Brain microvascular endothelial cell (primary cell): ENCODE results near the gene MMP1.

Experiments
- DNase-seq: peaks from one replicate; pipeline ENCODE4 v3.0.0-alpha.2; 2020
- H3K27ac ChIP-seq: fragments of 250-450 bp; sonication (Bioruptor Pico); 2 replicates; pipeline ENCODE4 v1.5.1; 2020; ENCODE audit warnings: mild to moderate bottlenecking, moderate library complexity
- H3K27me3 ChIP-seq: fragments of 250-450 bp; sonication (Bioruptor Pico); replicated peaks from 2 replicates; pipeline ENCODE4 v1.5.1; 2020; ENCODE audit warnings: mild to moderate bottlenecking
- H3K36me3 ChIP-seq: fragments of 250-450 bp; sonication (Bioruptor Pico); replicated peaks from 2 replicates; pipeline ENCODE4 v1.5.1; 2020; ENCODE audit warnings: mild to moderate bottlenecking
- H3K4me3 ChIP-seq: 2 replicates; pipeline ENCODE4 v1.5.1; 2011; ENCODE audit warnings: low read depth, mild to moderate bottlenecking, control low read depth, low read length, moderate library complexity
- in situ Hi-C: cut with HindIII; loops from 2 replicates; pipeline ENCODE4 v1.10.0; 2017; ENCODE audit warnings: low sequenced_read_pairs, low pct_ligation_motif_present
- TF ChIP-seq, protein P1 (sequence below): IDR thresholded peaks from 2 replicates; pipeline ENCODE4 v1.5.1; 2011; ENCODE audit warnings: low read depth, mild to moderate bottlenecking, moderate library complexity, low read length, control low read depth, inconsistent platforms; ENCODE audit errors: missing control alignments

Gene MMP1

DNA sequence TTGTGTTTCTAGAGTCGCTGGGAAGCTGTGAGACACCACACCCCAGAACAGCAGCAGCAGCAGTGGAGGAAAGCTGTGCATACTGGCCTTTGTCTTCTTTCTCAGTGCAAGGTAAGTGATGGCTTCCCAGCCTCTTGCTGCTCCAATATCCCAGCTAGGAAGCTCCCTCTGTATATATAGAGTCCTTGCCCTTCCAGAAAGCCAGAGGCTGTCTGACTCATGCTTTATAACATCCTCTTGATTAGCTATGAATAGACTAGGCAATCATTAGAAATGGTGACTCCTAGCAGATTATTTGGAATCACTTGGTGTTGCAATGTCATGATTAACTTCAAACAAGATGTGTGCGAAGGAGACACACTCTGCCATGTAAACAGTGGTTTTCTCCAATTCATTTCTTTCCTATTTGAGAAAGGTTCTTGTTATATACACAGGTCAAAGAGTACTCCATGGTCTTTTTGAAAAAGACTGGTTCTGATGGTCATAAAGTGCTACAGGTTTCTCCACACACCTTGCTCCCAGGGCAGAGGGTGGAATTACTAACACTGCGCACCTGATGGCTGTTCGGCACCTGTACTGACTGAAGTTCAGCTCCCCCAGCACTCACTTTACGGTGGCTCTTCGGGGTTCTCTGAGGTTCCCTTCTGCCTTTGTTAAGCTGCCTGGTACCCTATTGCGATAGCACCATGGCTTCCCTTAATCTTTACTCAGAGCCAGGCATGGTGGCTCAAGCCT, at the start of gene MMP1:
TSS of gene MMP1 (minus strand) at position 149 of the 735 bp plus-strand sequence. CDS start at position 81, 68 bp downstream.
- Histone ChIP-seq H3K4me3 (peak within 1 kb of the TSS; percentile 9), H3K27me3 (no peaks in the 10 kb centered on the region), H3K36me3 (no peaks in the 10 kb centered on the region), H3K27ac (peak within 1 kb of the TSS; percentile 22)
- peak; percentile 40 for DNase-seq
- TF ChIP-seq, protein P1, sequence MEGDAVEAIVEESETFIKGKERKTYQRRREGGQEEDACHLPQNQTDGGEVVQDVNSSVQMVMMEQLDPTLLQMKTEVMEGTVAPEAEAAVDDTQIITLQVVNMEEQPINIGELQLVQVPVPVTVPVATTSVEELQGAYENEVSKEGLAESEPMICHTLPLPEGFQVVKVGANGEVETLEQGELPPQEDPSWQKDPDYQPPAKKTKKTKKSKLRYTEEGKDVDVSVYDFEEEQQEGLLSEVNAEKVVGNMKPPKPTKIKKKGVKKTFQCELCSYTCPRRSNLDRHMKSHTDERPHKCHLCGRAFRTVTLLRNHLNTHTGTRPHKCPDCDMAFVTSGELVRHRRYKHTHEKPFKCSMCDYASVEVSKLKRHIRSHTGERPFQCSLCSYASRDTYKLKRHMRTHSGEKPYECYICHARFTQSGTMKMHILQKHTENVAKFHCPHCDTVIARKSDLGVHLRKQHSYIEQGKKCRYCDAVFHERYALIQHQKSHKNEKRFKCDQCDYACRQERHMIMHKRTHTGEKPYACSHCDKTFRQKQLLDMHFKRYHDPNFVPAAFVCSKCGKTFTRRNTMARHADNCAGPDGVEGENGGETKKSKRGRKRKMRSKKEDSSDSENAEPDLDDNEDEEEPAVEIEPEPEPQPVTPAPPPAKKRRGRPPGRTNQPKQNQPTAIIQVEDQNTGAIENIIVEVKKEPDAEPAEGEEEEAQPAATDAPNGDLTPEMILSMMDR, result no peak
- in situ Hi-C loops, result no loop called here

DNA sequence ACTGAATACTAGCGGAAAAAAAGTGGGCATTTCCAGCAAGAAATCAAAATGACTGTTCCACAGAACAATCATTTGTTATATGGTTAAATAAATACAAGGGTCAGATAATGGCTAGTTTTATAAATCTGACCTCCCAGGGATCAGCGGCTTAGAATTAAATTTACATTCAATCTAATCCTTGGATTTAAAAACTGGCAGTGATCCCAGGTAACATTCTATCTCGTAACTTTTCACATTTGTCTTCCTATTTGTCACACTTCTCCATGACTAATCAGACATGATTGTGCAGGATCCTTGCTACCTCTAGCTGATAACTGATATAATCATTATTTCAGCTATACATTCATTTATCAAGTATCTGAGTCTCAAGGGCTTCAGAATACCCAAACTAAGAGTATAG, 48.3 kb upstream of the MMP1 start:
- in situ Hi-C loops, result no loop called here
- TF ChIP-seq, protein P1, result no peak
- Histone ChIP-seq H3K27ac (no peak overlapping the region), H3K27me3 (no peaks in the 10 kb centered on the region), H3K36me3 (no peaks in the 10 kb centered on the region), H3K4me3 (no peak overlapping the region)
- DNase-seq, result no peak

DNA sequence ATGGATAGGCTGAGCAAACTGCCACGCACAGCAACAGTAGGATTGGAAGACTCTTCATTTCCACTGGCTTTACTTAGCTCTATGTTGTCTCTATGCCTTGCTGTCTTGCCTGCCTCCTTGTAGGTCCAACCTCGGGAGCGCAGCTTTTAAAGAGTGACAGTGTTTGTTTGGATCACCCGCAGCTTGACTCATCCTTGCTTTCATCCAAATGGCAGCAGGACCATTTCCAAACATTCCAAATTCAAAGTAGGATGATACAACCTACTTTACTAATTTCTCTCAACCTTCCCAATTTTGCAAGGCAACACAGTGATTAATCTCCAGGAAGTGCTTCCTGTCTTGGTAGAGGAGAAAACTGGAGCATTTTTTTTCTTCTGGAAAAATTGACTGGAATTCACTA, 45.5 kb upstream of the MMP1 start, which contains the start of gene MMP3:
TSS of gene MMP3 (minus strand) at position 121 of the 400 bp plus-strand sequence. CDS start at position 58, 63 bp downstream.
- TF ChIP-seq, protein P1, result no peak
- Histone ChIP-seq H3K27ac (no peak within 1 kb of the TSS), H3K27me3 (no peaks in the 10 kb centered on the region), H3K4me3 (no peak within 1 kb of the TSS), H3K36me3 (no peaks in the 10 kb centered on the region)
- no peak for DNase-seq
- in situ Hi-C loops, result no loop called here

DNA sequence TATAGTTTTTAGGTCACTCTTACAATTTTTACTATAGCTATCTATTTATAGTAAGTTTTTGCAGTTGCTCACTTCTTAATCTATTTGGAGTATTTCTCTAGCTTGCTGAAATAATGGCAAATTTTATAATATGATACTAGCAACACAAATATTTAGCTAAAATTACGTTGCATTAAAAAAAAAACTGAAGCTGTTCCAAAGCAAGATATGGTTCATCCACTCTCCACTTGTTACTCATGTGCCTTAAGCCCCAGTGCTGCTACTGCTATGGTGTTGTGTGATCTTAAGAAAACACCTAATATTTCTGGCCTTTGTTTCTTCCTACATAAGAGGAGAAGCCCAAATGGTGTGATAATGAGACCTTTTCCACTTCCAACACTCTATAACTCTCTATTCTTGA, 45.0 kb upstream of the MMP1 start:
- no peak for DNase-seq
- TF ChIP-seq, protein P1, result no peak
- H3K27ac ChIP-seq, result no peak overlapping the region
- in situ Hi-C loops, result no loop called here
- H3K4me3 ChIP-seq, result no peak overlapping the region
- no peaks in the 10 kb centered on the region for H3K36me3 ChIP-seq
- no peaks in the 10 kb centered on the region for H3K27me3 ChIP-seq

DNA sequence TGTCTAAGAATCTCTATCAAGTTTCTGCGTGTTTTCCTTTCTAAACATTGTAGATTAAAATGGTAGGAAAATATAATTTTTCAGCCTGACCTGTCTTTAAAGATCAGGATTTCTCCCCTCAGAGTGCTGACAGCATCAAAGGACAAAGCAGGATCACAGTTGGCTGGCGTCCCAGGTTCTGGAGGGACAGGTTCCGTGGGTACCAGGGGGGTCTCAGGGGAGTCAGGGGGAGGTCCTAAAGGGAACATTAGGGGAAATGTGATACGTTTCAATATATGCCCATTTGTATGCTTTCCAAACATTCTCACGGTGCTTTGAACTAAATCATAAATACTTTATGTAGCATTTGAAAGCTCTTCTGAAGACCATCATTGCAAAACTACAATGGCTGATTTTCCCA, 42.1 kb upstream of the MMP1 start:
- in situ Hi-C loops, result no loop called here
- H3K27ac ChIP-seq, result no peak overlapping the region
- no peak overlapping the region for H3K4me3 ChIP-seq
- no peak for DNase-seq
- no peaks in the 10 kb centered on the region for H3K27me3 ChIP-seq
- no peaks in the 10 kb centered on the region for H3K36me3 ChIP-seq
- TF ChIP-seq, protein P1, result no peak

DNA sequence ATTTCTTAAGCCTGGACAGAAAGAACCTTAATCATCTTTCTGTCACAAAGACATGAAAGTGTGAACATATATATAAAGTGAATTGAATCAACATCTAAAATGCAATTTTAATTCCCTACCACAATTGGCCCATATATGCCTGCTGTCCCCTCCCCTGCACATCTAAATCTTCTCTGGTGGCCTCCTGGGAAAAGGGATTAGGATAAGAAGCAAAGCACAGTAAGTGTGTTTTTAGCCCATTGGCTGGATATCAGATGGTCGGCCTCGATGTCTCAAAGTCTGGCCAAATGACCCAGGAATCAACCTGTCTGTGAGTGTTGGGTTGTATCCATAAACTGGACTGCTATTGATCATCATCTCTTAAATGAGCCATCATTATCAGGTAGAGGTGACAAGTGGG, 39.7 kb upstream of the MMP1 start:
- TF ChIP-seq, protein P1, result no peak
- Histone ChIP-seq H3K4me3 (no peak overlapping the region), H3K27ac (no peak overlapping the region), H3K27me3 (no peaks in the 10 kb centered on the region), H3K36me3 (no peaks in the 10 kb centered on the region)
- in situ Hi-C loops, result no loop called here
- DNase-seq, result no peak
